Testis (tissue), 2 donors: ENCODE data around the gene NFIX.

Source experiments
- POLR2A ChIP-seq: fragments of 450-650 bp; IDR thresholded peaks from one replicate; pipeline ENCODE4 v1.6.1; 2017; ENCODE audit warnings: antibody characterized with exemption, mild to moderate bottlenecking, moderate library complexity
- TF ChIP-seq, protein P1 (sequence below), 3 experiments: fragments of 450-650 bp in 2 of 3; fragments of 200-600 bp in 1 of 3; sonication (generic) in 1 of 3; IDR thresholded peaks; one replicate each; pipeline ENCODE4 v1.5.1; 2016 to 2019; ENCODE audit warnings: antibody characterized with exemption in 3 of 3, mild to moderate bottlenecking in 2 of 3, moderate library complexity in 1 of 3

GRCh38 chr19:12984143-12984627 is 11.1 kb upstream of the NFIX start:
- TF ChIP-seq, protein P1, sequence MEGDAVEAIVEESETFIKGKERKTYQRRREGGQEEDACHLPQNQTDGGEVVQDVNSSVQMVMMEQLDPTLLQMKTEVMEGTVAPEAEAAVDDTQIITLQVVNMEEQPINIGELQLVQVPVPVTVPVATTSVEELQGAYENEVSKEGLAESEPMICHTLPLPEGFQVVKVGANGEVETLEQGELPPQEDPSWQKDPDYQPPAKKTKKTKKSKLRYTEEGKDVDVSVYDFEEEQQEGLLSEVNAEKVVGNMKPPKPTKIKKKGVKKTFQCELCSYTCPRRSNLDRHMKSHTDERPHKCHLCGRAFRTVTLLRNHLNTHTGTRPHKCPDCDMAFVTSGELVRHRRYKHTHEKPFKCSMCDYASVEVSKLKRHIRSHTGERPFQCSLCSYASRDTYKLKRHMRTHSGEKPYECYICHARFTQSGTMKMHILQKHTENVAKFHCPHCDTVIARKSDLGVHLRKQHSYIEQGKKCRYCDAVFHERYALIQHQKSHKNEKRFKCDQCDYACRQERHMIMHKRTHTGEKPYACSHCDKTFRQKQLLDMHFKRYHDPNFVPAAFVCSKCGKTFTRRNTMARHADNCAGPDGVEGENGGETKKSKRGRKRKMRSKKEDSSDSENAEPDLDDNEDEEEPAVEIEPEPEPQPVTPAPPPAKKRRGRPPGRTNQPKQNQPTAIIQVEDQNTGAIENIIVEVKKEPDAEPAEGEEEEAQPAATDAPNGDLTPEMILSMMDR (IDR thresholded peaks at IDR 0.05) = no peak
- TF ChIP-seq POLR2A = no peak
